HEK293 (cell line): Measurements from ENCODE around the gene KIAA0513.

Source experiments
- CTCF ChIA-PET: fragments of 350-600 bp; formaldehyde crosslinking; extraction: SDS; loops from one replicate; lab custom pipeline; 2021; ENCODE audit warnings: antibody characterized with exemption; lab: Yijun Ruan, JAX
- POLR2A ChIA-PET: fragments of 300-600 bp; formaldehyde crosslinking; extraction: SDS; loops from one replicate; lab custom pipeline; 2020; ENCODE audit warnings: antibody characterized with exemption, inconsistent platforms; lab: Yijun Ruan, JAX
- H3K27ac ChIP-seq: fragments of 200-500 bp; sonication (Bioruptor generic); 2 replicates; pipeline ENCODE4 v1.5.1; 2014; ENCODE audit warnings: low read depth, low read length, control low read depth, inconsistent platforms; ENCODE audit errors: extremely low read depth
- H3K36me3 ChIP-seq, 2 experiments: fragments of 200-500 bp in 1 of 2; sonication (Bioruptor generic) in 1 of 2; 1 replicate in 1 of 2; 2 replicates in 1 of 2; pipeline ENCODE4 v1.5.1; 2014 to 2017; ENCODE audit warnings: inconsistent platforms in 2 of 2, low read length in 2 of 2; ENCODE audit not compliant: control insufficient read depth in 2 of 2, insufficient read depth in 1 of 2
- H3K4me1 ChIP-seq: fragments of 200-500 bp; sonication (Bioruptor generic); 2 replicates; pipeline ENCODE4 v1.5.1; 2014; ENCODE audit warnings: mild to moderate bottlenecking, low read length, inconsistent platforms; ENCODE audit not compliant: control insufficient read depth, insufficient read depth
- H3K4me3 ChIP-seq: 2 replicates; pipeline ENCODE4 v1.5.1; 2011; ENCODE audit warnings: low read depth, mild to moderate bottlenecking, control low read depth, low read length, moderate library complexity
- H3K9me3 ChIP-seq: fragments of 200-500 bp; sonication (Bioruptor generic); 2 replicates; pipeline ENCODE4 v1.5.1; 2014; ENCODE audit warnings: low read depth, low read length, inconsistent platforms; ENCODE audit not compliant: control insufficient read depth, insufficient read depth
- GLIS1 ChIP-seq: fragments of 450-650 bp; formaldehyde crosslinking; IDR thresholded peaks from 2 replicates; pipeline ENCODE4 v1.5.1; 2016; ENCODE audit warnings: missing biosample characterization, missing genetic modification characterization
- KLF1 ChIP-seq: fragments of 450-650 bp; formaldehyde crosslinking; IDR thresholded peaks from 2 replicates; pipeline ENCODE4 v1.5.1; 2016; ENCODE audit warnings: missing biosample characterization, missing genetic modification characterization
- KLF8 ChIP-seq: fragments of 450-650 bp; formaldehyde crosslinking; IDR thresholded peaks from 2 replicates; pipeline ENCODE4 v1.5.1; 2016; ENCODE audit warnings: missing biosample characterization, missing genetic modification characterization
- ZFHX2 ChIP-seq: fragments of 450-650 bp; formaldehyde crosslinking; conservative IDR thresholded peaks from 2 replicates; pipeline ENCODE4 v1.5.1; 2016; ENCODE audit warnings: missing biosample characterization, missing genetic modification characterization
- ZFP3 ChIP-seq: fragments of 450-650 bp; formaldehyde crosslinking; IDR thresholded peaks from 2 replicates; pipeline ENCODE4 v1.5.1; 2016; ENCODE audit warnings: low read depth, missing biosample characterization, missing genetic modification characterization
- ZNF175 ChIP-seq: fragments of 450-650 bp; formaldehyde crosslinking; IDR thresholded peaks from 2 replicates; pipeline ENCODE4 v1.5.1; 2016; ENCODE audit warnings: missing biosample characterization, missing genetic modification characterization
- ZNF274 ChIP-seq, 2 experiments: fragments of 200-500 bp in 1 of 2; fragments of 450-650 bp in 1 of 2; sonication (Bioruptor generic) in 1 of 2; formaldehyde crosslinking in 1 of 2; IDR thresholded peaks; 2 replicates each; pipeline versions ENCODE4 v1.5.1 to v1.6.1; 2014 to 2016; ENCODE audit warnings: borderline replicate concordance in 1 of 2, inconsistent platforms in 1 of 2, low read length in 1 of 2, missing biosample characterization in 1 of 2, missing genetic modification characterization in 1 of 2
- ZNF501 ChIP-seq: fragments of 450-650 bp; formaldehyde crosslinking; IDR thresholded peaks from 2 replicates; pipeline ENCODE4 v1.5.1; 2016; ENCODE audit warnings: missing biosample characterization, missing genetic modification characterization
- ZNF558 ChIP-seq: fragments of 450-650 bp; formaldehyde crosslinking; IDR thresholded peaks from 2 replicates; pipeline ENCODE4 v1.5.1; 2016; ENCODE audit warnings: missing biosample characterization, missing genetic modification characterization
- ZNF610 ChIP-seq: fragments of 450-650 bp; formaldehyde crosslinking; IDR thresholded peaks from 2 replicates; pipeline ENCODE4 v1.5.1; 2016; ENCODE audit warnings: missing biosample characterization, missing genetic modification characterization, borderline replicate concordance
- ZNF654 ChIP-seq: fragments of 450-650 bp; formaldehyde crosslinking; IDR thresholded peaks from 2 replicates; pipeline ENCODE4 v1.5.1; 2016; ENCODE audit warnings: low read depth, missing biosample characterization, missing genetic modification characterization
- ZNF664 ChIP-seq: fragments of 450-650 bp; formaldehyde crosslinking; IDR thresholded peaks from 2 replicates; pipeline ENCODE4 v1.5.1; 2016; ENCODE audit warnings: missing biosample characterization, missing genetic modification characterization
- ZNF677 ChIP-seq: fragments of 450-650 bp; IDR thresholded peaks from 2 replicates; pipeline ENCODE4 v1.5.0; 2018; ENCODE audit warnings: missing biosample characterization, mild to moderate bottlenecking, missing genetic modification characterization, moderate library complexity
- ZNF707 ChIP-seq: fragments of 450-650 bp; formaldehyde crosslinking; IDR thresholded peaks from 2 replicates; pipeline ENCODE4 v1.5.1; 2016; ENCODE audit warnings: missing biosample characterization, missing genetic modification characterization
- ZNF776 ChIP-seq: fragments of 450-650 bp; formaldehyde crosslinking; IDR thresholded peaks from 2 replicates; pipeline ENCODE4 v1.5.0; 2017; ENCODE audit warnings: missing biosample characterization, missing genetic modification characterization, borderline replicate concordance
- ZNF777 ChIP-seq: fragments of 450-650 bp; formaldehyde crosslinking; IDR thresholded peaks from 2 replicates; pipeline ENCODE4 v1.5.1; 2017; ENCODE audit warnings: missing biosample characterization, missing genetic modification characterization, borderline replicate concordance
- ZNF843 ChIP-seq: fragments of 450-650 bp; formaldehyde crosslinking; IDR thresholded peaks from 2 replicates; pipeline ENCODE4 v1.5.1; 2016; ENCODE audit warnings: missing biosample characterization, missing genetic modification characterization
- TF ChIP-seq, protein P1 (sequence below): fragments of 450-650 bp; formaldehyde crosslinking; IDR thresholded peaks from 2 replicates; pipeline ENCODE4 v1.5.1; 2016; ENCODE audit warnings: missing biosample characterization, missing genetic modification characterization, borderline replicate concordance
- TF ChIP-seq, protein P2 (sequence below): fragments of 450-650 bp; formaldehyde crosslinking; IDR thresholded peaks from 2 replicates; pipeline ENCODE4 v1.5.1; 2016; ENCODE audit warnings: missing biosample characterization, missing genetic modification characterization

The KIAA0513 gene

DNA sequence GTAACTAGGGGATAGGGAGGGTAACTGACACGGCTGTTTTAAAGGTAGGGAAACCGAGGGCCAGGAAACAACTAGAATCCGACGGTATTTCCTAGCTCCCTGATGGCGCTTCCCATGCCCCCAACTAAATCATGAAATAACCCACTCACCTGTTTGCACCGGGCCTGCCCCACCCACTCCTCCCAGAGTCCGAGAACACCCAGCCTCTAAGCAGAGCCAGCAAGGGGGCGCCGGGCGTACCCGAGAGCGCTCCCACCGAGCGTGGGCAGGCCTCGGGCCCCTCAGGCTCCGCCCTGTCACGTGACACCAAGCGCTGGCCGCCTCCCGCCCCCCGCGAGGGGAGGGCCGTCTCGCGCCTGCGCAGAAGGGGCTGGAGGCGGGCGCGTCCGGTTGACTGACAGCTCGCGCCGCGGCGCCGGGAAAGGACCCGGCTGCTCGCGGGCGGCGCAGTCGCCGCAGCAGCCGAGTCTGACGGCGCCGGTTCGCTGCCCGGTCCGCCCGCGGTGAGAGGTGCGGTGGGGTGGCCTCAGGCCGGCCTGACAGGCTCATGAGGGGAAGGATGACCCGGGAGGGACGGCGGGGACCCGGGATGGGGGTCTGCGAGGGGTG is at the start of gene KIAA0513 (continued):
- TF ChIP-seq, protein P1, sequence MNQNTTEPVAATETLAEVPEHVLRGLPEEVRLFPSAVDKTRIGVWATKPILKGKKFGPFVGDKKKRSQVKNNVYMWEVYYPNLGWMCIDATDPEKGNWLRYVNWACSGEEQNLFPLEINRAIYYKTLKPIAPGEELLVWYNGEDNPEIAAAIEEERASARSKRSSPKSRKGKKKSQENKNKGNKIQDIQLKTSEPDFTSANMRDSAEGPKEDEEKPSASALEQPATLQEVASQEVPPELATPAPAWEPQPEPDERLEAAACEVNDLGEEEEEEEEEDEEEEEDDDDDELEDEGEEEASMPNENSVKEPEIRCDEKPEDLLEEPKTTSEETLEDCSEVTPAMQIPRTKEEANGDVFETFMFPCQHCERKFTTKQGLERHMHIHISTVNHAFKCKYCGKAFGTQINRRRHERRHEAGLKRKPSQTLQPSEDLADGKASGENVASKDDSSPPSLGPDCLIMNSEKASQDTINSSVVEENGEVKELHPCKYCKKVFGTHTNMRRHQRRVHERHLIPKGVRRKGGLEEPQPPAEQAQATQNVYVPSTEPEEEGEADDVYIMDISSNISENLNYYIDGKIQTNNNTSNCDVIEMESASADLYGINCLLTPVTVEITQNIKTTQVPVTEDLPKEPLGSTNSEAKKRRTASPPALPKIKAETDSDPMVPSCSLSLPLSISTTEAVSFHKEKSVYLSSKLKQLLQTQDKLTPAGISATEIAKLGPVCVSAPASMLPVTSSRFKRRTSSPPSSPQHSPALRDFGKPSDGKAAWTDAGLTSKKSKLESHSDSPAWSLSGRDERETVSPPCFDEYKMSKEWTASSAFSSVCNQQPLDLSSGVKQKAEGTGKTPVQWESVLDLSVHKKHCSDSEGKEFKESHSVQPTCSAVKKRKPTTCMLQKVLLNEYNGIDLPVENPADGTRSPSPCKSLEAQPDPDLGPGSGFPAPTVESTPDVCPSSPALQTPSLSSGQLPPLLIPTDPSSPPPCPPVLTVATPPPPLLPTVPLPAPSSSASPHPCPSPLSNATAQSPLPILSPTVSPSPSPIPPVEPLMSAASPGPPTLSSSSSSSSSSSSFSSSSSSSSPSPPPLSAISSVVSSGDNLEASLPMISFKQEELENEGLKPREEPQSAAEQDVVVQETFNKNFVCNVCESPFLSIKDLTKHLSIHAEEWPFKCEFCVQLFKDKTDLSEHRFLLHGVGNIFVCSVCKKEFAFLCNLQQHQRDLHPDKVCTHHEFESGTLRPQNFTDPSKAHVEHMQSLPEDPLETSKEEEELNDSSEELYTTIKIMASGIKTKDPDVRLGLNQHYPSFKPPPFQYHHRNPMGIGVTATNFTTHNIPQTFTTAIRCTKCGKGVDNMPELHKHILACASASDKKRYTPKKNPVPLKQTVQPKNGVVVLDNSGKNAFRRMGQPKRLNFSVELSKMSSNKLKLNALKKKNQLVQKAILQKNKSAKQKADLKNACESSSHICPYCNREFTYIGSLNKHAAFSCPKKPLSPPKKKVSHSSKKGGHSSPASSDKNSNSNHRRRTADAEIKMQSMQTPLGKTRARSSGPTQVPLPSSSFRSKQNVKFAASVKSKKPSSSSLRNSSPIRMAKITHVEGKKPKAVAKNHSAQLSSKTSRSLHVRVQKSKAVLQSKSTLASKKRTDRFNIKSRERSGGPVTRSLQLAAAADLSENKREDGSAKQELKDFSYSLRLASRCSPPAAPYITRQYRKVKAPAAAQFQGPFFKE (tag by site-specific recombination) = no peak
- TF ChIP-seq KLF8 (tag by site-specific recombination) = 0 out of 2 replicates have a peak, but pooled peaks have one; percentile 60
- no peak for TF ChIP-seq ZNF677
- TF ChIP-seq ZNF274 (IDR thresholded peaks at IDR 0.05; ENCODE audit: low read length) = no peak
- TF ChIP-seq ZNF274 (tag by site-specific recombination; IDR thresholded peaks at IDR 0.05; ENCODE audit: borderline replicate concordance) = no peak
- no peak for TF ChIP-seq ZNF707 (tag by site-specific recombination)
- no peak for TF ChIP-seq ZNF664 (tag by site-specific recombination)
- TF ChIP-seq, protein P2, sequence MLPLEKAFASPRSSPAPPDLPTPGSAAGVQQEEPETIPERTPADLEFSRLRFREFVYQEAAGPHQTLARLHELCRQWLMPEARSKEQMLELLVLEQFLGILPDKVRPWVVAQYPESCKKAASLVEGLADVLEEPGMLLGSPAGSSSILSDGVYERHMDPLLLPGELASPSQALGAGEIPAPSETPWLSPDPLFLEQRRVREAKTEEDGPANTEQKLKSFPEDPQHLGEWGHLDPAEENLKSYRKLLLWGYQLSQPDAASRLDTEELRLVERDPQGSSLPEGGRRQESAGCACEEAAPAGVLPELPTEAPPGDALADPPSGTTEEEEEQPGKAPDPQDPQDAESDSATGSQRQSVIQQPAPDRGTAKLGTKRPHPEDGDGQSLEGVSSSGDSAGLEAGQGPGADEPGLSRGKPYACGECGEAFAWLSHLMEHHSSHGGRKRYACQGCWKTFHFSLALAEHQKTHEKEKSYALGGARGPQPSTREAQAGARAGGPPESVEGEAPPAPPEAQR (tag by site-specific recombination) = no peak

DNA sequence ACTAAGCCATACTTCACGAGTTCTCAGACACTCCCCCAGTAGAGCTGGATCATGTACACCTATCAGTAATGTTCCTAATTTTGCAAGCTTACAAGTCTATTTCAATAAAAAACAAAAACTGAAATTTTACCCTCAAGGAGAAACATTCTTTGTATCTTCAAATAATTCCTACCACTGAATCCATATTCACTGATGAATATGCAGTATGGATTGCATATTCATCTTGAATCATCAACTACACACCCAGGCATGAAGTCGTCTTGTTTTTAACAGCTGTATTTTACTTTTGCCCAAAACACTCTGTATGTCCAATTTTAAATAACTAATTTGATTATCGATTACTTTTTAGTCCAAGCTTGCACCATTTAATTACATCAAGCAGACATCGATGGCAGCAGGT is 48.1 kb upstream of the KIAA0513 start:
- H3K4me3 ChIP-seq = no peak overlapping the region
- no peak for TF ChIP-seq ZFP3 (tag by site-specific recombination)
- peaks cover 7 to 77% of the 10 kb centered on the region in 2 experiments; a peak in 2 of 3 replicates for H3K36me3 ChIP-seq
- no peaks in the 10 kb centered on the region for H3K4me1 ChIP-seq
- ChIA-PET CTCF (interaction anchor here (0.7 to 1.2 kb wide), 2 partner anchors 9 to 26 kb away, joined by 3 to 7 read pairs; no protein-coding TSS in a partner anchor), POLR2A (no interaction called here)
- no peak overlapping the region for H3K27ac ChIP-seq
- H3K9me3 ChIP-seq = no peaks in the 10 kb centered on the region

DNA sequence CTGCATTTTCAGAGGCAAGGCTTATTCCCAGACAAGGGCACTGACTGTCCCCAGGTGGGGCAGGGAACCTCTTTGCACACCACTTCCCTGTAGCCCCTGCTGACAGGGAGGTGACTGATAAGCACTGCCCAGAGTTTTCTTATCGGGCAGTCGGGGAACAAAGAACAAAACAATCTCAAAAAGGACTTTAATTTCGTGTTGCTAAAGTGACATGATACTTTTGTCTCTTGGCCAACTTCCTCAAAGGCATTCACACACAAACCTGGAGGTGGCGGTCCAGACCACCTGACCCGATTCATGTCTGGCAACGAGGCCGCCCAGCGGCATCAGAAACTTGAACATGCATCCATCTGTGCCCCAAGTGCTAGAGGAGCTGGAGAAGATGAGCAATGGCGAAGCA is 45.2 kb upstream of the KIAA0513 start:
- H3K4me3 ChIP-seq = no peak overlapping the region
- CTCF ChIA-PET = interaction anchor here (1.0 kb wide), 1 partner anchor 230 kb away, joined by 3 read pairs; no protein-coding TSS in a partner anchor
- H3K4me1 ChIP-seq = no peaks in the 10 kb centered on the region
- POLR2A ChIA-PET = interaction anchor here (0.5 kb wide), 1 partner anchor 41 kb away, joined by 3 read pairs; no protein-coding TSS in a partner anchor
- no peaks in the 10 kb centered on the region for H3K9me3 ChIP-seq
- no peak overlapping the region for H3K27ac ChIP-seq
- no peak for TF ChIP-seq KLF1 (tag by site-specific recombination)
- TF ChIP-seq ZNF558 = no peak
- no peak for TF ChIP-seq ZNF501
- no peak for TF ChIP-seq ZNF654 (tag by site-specific recombination)
- no peak for TF ChIP-seq GLIS1 (tag by site-specific recombination)
- no peak for TF ChIP-seq ZNF843 (tag by site-specific recombination)
- TF ChIP-seq ZNF175 (tag by site-specific recombination) = no peak
- no peak for TF ChIP-seq ZNF610
- TF ChIP-seq ZNF776 = no peak
- TF ChIP-seq ZNF777 (tag by site-specific recombination) = no peak
- TF ChIP-seq ZFHX2 (tag by site-specific recombination) = no peak
- peaks cover 7 to 70% of the 10 kb centered on the region in 2 experiments; a peak in 2 of 3 replicates for H3K36me3 ChIP-seq
